ENCODE data around the gene SLC4A2.
A peak's percentile ranks its signal among the peaks of the same experiment; 100 is the strongest.

SLC4A2 gene

DNA sequence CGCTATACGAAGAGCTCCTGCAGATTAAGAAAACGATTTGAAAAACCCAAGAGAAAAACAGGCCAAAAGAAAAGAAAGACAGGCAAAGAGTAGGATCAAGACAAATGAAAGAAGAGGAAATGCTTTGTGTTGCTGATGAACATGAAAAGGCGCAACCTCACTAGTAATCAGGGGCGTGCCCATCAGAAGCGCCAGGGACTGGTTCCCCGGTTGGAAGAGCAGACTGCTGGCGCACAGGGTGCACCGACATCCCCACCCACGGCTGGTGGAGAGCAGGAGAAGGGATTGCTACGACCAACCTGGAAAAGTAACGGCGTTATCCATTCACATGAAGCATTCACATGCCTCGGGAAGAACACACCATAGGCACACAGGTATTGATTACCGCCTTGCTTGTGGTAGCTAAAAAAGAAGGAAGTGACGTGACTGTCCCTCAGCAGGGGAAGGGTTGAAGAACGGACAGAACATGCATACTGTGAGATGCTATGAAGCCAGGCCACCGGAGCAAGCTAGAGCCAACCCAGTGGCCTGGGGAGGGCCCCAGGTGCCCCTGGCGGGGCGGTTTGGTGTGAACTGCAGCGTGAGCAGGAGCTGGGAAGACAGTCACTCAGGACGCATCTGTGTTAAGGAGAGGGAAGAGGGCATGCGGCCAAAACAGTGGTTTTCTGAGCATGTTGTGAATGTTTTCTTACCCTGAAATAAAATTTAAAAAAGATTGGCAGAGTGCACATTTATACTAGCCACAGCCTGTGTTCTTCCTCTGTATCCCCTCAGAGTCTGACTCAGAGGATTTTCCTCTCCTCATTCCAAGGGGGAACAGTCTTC is 45.2 kb downstream of the SLC4A2 start:
- H3K27me3 ChIP-seq (ENCODE audit: insufficient read depth, low read depth, severe bottlenecking) = no peaks in the 10 kb centered on the region
- TF ChIP-seq CTCF (IDR thresholded peaks at IDR 0.05; ENCODE audit: low read depth, low read length) = no peak
- H3K36me3 ChIP-seq = peaks cover 25% of the 10 kb centered on the region
- H3K9me3 ChIP-seq (ENCODE audit: severe bottlenecking) = no peaks in the 10 kb centered on the region
- no peak overlapping the region for H3K4me3 ChIP-seq (ENCODE audit: low read depth, low read length)
- DNase-seq = no peak
- H3K27ac ChIP-seq = no peak overlapping the region

DNA sequence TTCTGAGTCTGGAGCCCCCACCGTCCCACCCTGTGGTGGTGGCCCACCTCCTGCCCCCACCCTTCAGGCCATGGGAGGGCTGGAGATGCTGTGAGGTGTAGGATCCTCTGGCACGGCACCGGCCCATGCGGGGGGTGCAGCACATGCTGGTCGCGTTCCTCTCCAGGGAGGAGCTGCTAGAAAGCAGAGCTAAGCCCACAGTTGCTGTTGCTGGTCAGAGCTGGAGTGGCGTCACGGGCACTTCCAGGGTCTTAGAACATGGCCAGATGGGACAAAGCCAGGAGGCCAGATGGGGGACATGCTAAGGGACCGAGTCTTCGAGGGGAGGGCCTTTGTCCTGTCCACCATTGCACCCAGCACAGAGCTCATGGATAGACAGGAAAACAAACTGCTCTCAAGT is 48.5 kb downstream of the SLC4A2 start:
- no peak for TF ChIP-seq CTCF (IDR thresholded peaks at IDR 0.05; ENCODE audit: low read depth, low read length)
- Histone ChIP-seq H3K4me3 (ENCODE audit: low read depth, low read length) (no peak overlapping the region), H3K27me3 (ENCODE audit: insufficient read depth, low read depth, severe bottlenecking) (no peaks in the 10 kb centered on the region), H3K36me3 (peaks cover 23% of the 10 kb centered on the region), H3K27ac (peak overlapping the region; percentile 64), H3K9me3 (ENCODE audit: severe bottlenecking) (no peaks in the 10 kb centered on the region)
- peak; percentile 79 for DNase-seq

DNA sequence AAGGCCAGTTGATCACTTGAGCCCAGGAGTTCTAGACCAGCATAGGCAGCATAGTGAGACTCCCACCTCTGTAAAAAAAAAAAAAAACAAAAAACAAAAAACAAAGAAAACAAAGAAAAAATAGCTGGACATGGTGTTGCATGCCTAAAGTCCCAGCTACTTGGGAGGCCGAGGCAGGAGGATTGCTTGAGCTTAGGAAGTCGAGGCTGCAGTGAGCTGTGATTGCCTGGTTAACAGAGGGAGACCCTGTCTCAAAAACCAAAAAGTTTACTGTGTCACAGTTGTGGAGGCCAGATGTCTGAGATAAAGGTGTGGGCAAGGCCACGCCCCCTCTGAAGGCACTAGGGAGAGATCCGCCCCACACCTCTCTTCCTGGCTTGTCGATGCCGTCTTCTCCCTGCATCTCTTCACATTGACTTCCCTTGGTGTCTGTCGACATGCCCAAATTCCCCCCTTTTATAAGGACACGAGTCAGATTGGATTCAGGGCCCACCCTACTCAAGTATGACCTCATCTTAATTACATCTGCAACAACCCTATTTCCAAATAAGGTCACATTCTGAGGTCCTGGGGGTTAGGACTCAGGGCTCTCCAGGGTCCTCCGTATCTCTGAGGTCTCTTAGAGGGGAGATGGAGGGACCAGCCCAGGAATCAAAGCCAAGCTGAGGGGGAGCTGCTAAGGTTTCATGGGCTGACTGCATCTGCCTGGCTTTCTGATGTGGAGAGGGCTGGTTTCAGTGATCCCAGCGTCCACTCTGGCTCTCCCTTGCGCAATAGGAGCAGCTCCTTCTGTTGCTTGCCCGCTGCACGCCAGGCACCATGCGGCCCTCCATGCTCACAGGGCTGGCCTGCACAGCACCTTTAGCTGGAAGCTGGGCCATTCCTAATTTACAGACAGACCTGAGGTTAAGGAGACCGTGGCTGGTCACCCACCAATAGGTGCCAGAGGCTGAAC is 50.0 kb downstream of the SLC4A2 start:
- H3K27me3 ChIP-seq (ENCODE audit: insufficient read depth, low read depth, severe bottlenecking) = no peaks in the 10 kb centered on the region
- H3K27ac ChIP-seq = no peak overlapping the region
- H3K36me3 ChIP-seq = peaks cover 26% of the 10 kb centered on the region
- no peak overlapping the region for H3K4me3 ChIP-seq (ENCODE audit: low read depth, low read length)
- no peak for DNase-seq
- TF ChIP-seq CTCF (IDR thresholded peaks at IDR 0.05; ENCODE audit: low read depth, low read length) = no peak
- H3K9me3 ChIP-seq (ENCODE audit: severe bottlenecking) = no peaks in the 10 kb centered on the region

DNA sequence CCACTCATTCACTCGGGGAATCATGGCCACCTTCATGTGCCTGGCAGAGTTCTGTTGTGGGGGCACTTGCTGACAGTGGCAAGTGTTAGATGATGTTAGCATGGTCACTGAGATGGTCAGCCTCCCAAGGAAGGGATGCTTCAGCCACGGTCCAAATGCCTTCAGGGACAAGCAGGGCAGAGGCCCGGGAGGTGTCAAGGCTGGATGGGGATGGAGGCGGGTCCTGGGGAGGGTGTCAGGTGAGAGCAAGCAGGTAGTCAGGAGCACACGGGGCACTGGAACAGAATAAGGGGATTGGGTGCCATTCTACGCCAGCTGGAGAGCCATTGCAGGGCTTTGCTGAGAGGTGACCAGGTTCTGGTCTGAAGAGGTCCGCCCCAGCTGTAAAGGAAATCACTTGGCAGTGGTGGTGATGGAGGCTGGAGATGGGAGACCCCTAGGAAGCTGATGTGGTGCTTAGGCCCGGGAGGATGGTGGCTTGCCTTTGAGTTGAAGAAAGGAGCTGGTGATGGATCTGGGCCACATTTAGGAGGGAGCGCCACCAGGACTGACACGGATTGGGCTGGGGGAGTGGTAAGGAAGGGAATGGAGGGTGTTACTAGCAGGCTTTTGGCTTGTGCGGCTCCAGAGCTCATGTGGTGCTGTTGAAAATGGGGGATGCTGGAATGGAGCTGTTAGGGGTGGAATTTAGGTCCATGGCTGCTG is 51.0 kb downstream of the SLC4A2 start:
- Histone ChIP-seq H3K27ac (no peak overlapping the region), H3K27me3 (ENCODE audit: insufficient read depth, low read depth, severe bottlenecking) (no peaks in the 10 kb centered on the region)

More for the DNA sequence above, 51.0 kb downstream of the SLC4A2 start:
- TF ChIP-seq CTCF (IDR thresholded peaks at IDR 0.05; ENCODE audit: low read depth, low read length) = no peak
- Histone ChIP-seq H3K36me3 (peaks cover 20% of the 10 kb centered on the region), H3K9me3 (ENCODE audit: severe bottlenecking) (no peaks in the 10 kb centered on the region), H3K4me3 (ENCODE audit: low read depth, low read length) (no peak overlapping the region)
- no peak for DNase-seq
